ENCODE measurements around the gene SLC1A1.

Gene SLC1A1

DNA sequence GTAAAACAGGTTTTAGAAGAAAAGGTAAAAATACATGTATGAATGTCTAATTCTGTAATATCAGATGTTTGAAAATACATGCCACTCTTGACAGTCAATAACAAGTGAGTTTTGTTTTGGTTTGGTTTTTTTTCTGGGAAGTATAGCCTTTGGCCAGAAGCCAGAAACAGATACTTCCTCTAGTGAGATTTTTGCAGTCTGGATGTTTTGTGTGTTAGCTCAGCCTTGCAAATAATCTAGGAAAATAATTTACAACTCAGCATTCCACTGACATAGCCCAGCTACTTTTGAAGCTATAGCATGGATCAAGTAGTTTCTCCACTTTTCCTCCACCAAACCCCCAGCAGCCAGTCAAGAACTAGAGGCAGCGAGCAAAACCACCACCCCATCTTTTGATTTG is 56.7 kb downstream of the SLC1A1 start:
- DNase-seq, result peak; percentile 95

GRCh38 chr9:4548811-4549725 is 58.8 kb downstream of the SLC1A1 start:
- peak; percentile 94 for DNase-seq

DNA sequence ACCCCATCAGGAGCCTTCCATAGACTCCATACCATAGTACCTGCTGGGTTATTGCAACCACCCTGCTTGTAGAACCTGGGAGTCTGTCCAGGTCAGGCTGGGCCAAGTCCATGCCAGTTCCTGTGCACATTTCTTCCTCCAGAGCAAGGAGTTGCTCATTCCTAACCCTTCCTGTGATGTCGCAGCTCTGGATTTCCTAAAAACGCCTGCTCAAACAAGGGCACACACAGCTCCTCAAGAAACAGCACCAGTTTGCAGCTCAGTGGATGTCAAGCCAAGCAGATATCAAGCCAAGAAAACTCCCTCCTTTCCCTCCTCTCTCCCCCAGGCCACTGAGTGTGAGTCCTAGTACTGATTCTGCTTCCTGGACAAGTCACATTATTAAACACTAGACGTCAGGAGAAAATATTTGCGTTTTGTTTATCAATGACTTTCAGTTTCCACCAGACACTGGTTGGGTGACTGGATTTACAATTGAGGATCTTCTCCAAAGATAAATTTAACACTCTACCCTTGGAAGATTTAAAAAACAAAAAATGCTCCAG is 59.6 kb downstream of the SLC1A1 start:
- DNase-seq, result no peak

DNA sequence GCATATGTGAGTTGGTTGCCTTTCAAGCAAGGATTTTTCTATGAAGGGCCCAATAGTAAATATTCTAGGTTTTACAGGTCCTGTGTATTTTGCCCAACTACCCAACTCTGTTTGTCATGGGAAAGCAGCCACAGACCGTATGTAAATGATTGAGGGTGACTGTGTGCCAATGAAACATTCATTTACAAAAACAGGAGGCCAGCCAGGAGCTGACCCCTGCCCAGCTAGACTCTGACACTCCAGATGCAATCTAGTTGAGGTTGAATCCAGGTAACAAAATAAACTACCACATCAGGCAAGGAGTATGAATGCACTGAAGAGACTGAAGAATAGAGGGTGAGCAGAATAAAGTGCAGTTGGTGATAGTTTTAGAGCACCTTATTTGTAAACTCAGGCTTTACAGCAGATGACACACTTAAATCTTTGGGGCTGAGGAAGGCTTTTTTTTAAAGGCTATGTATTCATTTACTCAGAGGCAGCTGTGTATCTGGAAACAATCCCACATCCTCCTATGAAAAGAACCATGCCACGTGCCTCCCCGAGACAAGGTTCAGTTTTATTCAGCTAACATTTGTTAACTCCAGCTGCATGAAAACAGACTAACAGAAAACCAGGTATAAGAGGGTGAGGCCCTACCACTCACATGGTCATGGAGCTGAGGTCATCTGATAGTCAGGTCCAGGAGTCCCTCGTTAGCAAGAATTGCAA is 60.7 kb downstream of the SLC1A1 start:
- DNase-seq, result no peak

DNA sequence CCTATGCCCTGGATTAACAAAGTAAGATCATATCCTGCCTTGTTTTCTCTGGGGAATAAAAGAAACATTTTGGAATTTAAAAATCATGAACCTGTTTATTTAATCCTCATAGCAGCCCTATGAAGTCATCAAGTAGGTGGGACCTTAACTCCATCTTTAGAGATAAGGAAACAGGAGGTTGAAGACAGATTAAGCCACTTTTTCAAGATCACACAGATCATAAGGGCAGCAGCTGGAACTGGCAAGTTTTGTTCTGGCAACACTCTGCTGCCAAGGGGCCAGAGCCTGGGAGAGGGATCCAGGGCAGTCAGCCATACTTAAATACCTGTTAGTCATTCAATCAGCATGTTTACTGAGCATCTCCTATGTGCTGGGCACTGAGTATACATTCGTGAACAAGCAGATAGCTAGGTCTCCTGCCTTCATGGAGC is 63.7 kb downstream of the SLC1A1 start:
- no peak for DNase-seq

- no peak for DNase-seq
These were observed 65.0 kb downstream of the SLC1A1 start for GRCh38 chr9:4555236-4555635.

- no peak for DNase-seq
These were observed 68.2 kb downstream of the SLC1A1 start for GRCh38 chr9:4558371-4558998.

- no peak for DNase-seq
These were observed 69.3 kb downstream of the SLC1A1 start for GRCh38 chr9:4559261-4560182.

- no peak for DNase-seq
These were observed 72.8 kb downstream of the SLC1A1 start for GRCh38 chr9:4563105-4563504.

DNA sequence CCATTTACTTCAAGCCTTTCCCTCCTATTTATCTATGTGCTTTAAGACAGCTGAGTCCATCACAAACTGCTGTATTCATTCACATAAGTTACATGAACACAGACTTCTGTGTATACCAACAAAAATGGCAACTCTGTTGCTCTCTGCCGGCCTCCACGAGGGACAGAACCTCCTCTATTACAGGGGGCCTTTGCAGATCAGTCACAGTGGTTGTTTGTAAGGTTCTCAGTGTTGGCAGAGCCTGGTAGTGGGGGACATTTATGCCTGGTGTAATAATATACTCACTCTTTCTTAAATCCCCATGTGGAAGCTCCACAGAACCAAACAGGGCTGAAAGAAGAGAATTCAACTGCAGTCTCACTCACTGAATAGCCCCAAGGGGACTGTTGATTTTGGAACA is 76.5 kb downstream of the SLC1A1 start:
- DNase-seq, result no peak

DNA sequence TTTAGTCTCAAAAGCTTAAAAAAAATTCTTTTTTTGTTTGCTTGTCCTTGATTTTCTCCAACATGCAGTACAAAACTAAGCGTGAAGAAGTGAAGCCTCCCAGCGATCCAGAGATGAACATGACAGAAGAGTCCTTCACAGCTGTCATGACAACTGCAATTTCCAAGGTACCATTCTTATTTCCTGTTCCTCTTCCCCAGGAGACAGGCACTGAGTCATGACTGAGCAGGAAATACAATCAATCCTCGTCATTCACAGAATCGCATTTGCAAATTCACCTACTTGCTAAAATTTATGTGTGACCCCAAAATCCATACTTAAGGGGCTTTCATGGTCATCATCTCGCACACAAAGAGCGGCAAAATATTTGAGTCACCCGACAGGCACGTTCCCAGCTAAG is 77.3 kb downstream of the SLC1A1 start:
- DNase-seq, result no peak

DNA sequence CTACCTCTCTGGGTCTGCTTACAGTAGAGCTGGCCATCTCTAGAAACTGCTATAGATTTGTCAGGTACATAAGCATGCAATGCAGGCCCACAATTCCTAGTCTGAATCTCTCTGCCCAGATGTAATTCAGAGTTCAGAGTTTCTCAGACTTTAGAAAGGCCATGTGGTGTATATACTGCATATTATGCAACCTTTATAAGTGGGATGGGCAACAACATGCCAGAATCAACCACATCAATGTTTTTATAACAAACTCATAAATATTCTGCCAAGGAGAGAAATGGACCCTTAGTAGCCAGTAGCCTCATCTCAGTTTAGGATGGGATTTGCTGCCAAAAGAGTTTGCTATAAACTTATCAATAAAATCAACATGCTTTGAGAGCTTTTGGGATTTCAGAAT is 78.8 kb downstream of the SLC1A1 start:
- no peak for DNase-seq

GRCh38 chr9:4572184-4572826 is 82.0 kb downstream of the SLC1A1 start:
- DNase-seq, result peak; percentile 94

- no peak for DNase-seq
These were observed 82.9 kb downstream of the SLC1A1 start for GRCh38 chr9:4573176-4573575.

- peak; percentile 88 for DNase-seq
These were observed 83.5 kb downstream of the SLC1A1 start for GRCh38 chr9:4573634-4574389.

DNA sequence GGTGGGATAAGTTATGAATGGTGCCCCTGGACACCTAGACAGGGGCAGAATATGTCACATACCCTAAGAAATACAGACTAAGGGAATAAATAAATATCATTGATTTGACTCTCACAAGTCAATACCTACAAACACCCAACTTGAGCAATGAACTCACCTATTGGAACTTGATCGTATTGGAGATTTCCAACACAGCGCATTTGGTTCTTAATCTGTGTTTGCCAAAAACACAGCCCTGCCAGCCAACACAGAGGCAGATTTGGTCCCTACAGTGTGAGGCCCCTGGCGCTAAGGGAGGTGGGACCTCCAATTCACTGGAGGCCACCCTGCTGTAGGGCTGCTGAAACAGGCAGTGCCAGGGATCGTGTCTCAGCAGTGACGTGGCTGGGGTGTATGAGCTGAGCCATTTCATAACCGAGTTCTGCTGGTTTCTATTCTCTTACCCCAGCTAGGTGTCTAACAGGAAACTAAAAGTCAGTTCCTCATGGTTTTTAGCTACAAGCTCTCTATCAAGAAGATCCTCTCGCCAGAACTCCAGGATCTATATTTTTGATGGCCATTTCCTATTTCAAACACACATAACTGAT is 84.5 kb downstream of the SLC1A1 start:
- no peak for DNase-seq

- peak; percentile 91 for DNase-seq
These were observed 85.7 kb downstream of the SLC1A1 start for GRCh38 chr9:4575997-4576396.

DNA sequence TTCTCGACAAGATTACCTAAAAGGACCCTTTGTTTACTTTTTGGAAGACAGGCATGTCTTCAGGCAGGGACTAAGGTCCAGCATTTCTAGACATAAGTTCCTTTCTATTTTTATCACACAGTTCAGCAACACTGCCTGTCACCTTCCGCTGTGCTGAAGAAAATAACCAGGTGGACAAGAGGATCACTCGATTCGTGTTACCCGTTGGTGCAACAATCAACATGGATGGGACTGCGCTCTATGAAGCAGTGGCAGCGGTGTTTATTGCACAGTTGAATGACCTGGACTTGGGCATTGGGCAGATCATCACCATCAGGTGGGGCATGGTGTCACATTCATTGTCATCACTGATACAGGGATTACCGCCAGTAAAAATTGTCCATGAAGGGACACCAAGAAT is 86.2 kb downstream of the SLC1A1 start:
- no peak for DNase-seq

GRCh38 chr9:4579001-4579400 is 88.7 kb downstream of the SLC1A1 start:
- DNase-seq, result no peak

DNA sequence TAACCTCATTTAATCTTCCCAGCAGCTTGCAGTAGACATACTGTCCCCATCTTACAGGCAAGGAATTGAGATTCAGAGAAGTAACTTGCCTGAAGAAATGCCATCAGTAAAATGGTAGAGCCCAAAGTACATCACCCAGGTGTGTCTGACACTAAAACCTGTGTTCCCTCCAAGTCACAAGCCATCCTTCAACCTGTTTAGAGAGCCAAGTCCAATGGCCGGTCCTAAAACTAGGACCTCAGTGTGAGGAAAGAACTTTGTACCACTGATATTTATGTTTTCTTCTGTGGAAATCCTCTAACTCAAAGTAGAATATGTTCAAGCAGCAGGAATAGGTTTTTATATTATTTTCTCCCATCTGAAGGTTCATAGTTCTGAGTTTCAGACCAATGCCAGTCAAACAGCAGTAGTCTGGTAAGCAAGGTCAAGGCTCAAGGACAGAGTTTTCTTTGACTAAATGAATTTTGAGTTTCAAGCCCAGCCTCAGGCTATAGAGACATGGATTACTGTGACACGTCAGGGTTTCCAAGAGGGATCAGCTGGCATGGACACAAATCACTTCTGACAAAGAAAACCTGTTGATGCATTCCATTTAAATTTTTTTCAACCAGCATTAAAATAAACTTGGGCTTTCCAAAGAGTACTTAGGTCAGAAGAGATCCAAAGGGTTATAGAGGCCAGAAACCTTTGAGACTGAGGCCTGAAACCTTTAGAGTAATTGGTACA is 90.9 kb downstream of the SLC1A1 start:
- no peak for DNase-seq

Data from OCI-M1 (cell line).